HG03280 (cell line): ENCODE measurements around the gene TCP11.

ENCODE experiments used
- ATAC-seq: cut with Tn5 transposase; IDR thresholded peaks from one replicate; pipeline ENCODE4 v1.9.1; 2021; ENCODE audit warnings: mild to moderate bottlenecking, moderate library complexity; ENCODE audit not compliant: unreplicated experiment

Gene TCP11

DNA sequence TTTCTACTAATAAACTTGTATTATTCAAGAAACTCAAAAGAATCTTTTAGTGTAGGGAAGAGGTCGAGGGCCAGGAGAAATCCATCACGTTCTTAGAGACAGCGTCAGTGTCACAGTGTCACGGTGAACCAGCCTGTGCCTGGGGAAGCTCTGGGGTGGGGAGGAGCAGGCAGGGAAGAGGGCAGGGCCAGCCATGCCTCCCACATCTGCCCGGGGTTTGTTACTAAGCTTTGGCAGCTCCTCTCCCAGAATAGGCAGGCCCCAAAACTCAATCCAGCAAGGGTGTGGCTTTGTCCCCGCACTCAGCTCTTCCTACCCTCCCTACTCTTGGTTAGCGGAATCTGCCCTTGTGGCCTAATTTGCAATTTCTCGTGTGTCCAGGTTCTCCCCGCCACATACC, 72.9 kb downstream of the TCP11 start:
- no peak for ATAC-seq
